RWPE1 (cell line): ENCODE measurements around the gene CEACAM7.

Source experiments
- CTCF ChIA-PET: fragments of 350-600 bp; sonication (Branson Sonifier 250); formaldehyde crosslinking; extraction: SDS; loops from one replicate; lab custom pipeline; 2021; lab: Yijun Ruan, JAX
- POLR2A ChIA-PET: fragments of 400-600 bp; formaldehyde crosslinking; extraction: SDS; loops from one replicate; lab custom pipeline; 2020; ENCODE audit warnings: antibody characterized with exemption; ENCODE audit not compliant: low non-redundant PET; lab: Yijun Ruan, JAX
- DNase-seq: peaks from one replicate; pipeline ENCODE4 v3.0.0; 2012; ENCODE audit warnings: low spot score
- H3K27ac ChIP-seq: fragments of 450-650 bp; 2 replicates; pipeline ENCODE4 v1.5.1; 2017
- CTCF ChIP-seq: fragments of 450-650 bp; conservative IDR thresholded peaks from 2 replicates; pipeline ENCODE4 v1.5.1; 2017; ENCODE audit warnings: low read depth, mild to moderate bottlenecking

CEACAM7 gene

DNA sequence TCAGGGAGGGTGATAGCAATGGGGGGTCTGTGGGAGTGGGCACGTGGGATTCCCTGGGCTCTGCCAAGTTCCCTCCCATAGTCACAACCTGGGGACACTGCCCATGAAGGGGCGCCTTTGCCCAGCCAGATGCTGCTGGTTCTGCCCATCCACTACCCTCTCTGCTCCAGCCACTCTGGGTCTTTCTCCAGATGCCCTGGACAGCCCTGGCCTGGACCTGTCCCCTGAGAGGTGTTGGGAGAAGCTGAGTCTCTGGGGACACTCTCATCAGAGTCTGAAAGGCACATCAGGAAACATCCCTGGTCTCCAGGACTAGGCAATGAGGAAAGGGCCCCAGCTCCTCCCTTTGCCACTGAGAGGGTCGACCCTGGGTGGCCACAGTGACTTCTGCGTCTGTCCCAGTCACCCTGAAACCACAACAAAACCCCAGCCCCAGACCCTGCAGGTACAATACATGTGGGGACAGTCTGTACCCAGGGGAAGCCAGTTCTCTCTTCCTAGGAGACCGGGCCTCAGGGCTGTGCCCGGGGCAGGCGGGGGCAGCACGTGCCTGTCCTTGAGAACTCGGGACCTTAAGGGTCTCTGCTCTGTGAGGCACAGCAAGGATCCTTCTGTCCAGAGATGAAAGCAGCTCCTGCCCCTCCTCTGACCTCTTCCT, 9.3 kb upstream of the CEACAM7 start:
- ChIA-PET CTCF (no interaction called here), POLR2A (no interaction called here)
- no peak for DNase-seq
- no peak overlapping the region for H3K27ac ChIP-seq
- no peak for TF ChIP-seq CTCF

GRCh38 chr19:41696402-41697197, 8.5 kb upstream of the CEACAM7 start:
- TF ChIP-seq CTCF, result no peak
- DNase-seq, result no peak
- ChIA-PET CTCF (interaction anchor here (1.2 kb wide), 1 partner anchor 10 kb away, joined by 5 read pairs; no protein-coding TSS in a partner anchor), POLR2A (no interaction called here)
- no peak overlapping the region for H3K27ac ChIP-seq

DNA sequence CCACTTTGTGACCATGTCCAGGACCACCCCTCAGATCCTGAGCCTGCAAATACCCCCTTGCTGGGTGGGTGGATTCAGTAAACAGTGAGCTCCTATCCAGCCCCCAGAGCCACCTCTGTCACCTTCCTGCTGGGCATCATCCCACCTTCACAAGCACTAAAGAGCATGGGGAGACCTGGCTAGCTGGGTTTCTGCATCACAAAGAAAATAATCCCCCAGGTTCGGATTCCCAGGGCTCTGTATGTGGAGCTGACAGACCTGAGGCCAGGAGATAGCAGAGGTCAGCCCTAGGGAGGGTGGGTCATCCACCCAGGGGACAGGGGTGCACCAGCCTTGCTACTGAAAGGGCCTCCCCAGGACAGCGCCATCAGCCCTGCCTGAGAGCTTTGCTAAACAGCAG, 7.7 kb upstream of the CEACAM7 start:
- no peak for DNase-seq
- no peak for TF ChIP-seq CTCF
- no peak overlapping the region for H3K27ac ChIP-seq
- ChIA-PET POLR2A (no interaction called here), CTCF (interaction anchor here (1.0 to 1.2 kb wide), 2 partner anchors 11 to 21 kb away, joined by 3 to 5 read pairs; no protein-coding TSS in a partner anchor)

- POLR2A ChIA-PET, result no interaction called here
- DNase-seq, result no peak
- H3K27ac ChIP-seq, result no peak overlapping the region
- no peak for TF ChIP-seq CTCF
- CTCF ChIA-PET, result interaction anchor here (0.7 to 1.2 kb wide), 3 partner anchors 12 to 23 kb away, joined by 3 to 5 read pairs (median 3); no protein-coding TSS in a partner anchor
Measured at GRCh38 chr19:41694831-41695635, 7.0 kb upstream of the CEACAM7 start.

- POLR2A ChIA-PET, result no interaction called here
Measured at GRCh38 chr19:41694196-41694595, 6.1 kb upstream of the CEACAM7 start.

More at GRCh38 chr19:41694196-41694595, 6.1 kb upstream of the CEACAM7 start:
- H3K27ac ChIP-seq, result no peak overlapping the region
- CTCF ChIA-PET, result interaction anchor here (0.5 to 0.8 kb wide), 3 partner anchors 9 to 101 kb away, joined by 3 read pairs; no protein-coding TSS in a partner anchor
- TF ChIP-seq CTCF, result no peak
- no peak for DNase-seq
